NT2/D1 (cell line): ENCODE results near the gene PBXIP1.

Source experiments
- YY1 ChIP-seq: IDR thresholded peaks from 2 replicates; pipeline ENCODE4 v1.6.1; 2011; ENCODE audit not compliant: insufficient read length, insufficient read depth
- ZNF274 ChIP-seq: IDR thresholded peaks from 2 replicates; pipeline ENCODE4 v1.6.1; 2011; ENCODE audit warnings: mild to moderate bottlenecking, low read depth, low read length

GRCh38 chr1:154954541-154954940 lies 1.4 kb downstream of the PBXIP1 start:
- TF ChIP-seq YY1 (no peak), ZNF274 (no peak)
